GM19463 (cell line): ENCODE data around the gene MND1.

Experiments used
- ATAC-seq: cut with Tn5 transposase; IDR thresholded peaks from one replicate; pipeline ENCODE4 v1.9.1; 2021; ENCODE audit warnings: mild to moderate bottlenecking, moderate library complexity; ENCODE audit not compliant: unreplicated experiment

MND1 gene

DNA sequence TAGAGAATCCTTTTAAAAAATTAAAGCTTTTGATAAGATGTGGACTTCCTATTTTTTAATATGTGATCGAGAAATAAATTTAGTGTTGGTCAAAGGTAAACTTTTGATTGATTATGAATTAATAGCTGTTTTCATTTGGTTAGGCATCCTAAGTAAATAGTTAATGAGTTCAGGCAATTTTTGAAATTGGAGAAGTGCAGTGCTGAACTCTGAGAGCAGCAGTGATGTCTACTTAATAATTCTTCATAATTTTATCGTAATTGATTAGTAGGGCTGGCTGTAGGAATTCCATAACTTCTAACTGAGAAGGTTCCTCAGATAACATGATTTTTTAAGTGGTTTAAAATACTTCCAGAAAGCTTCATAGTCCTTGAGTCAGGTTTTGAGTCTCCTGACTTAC, 1.5 kb downstream of the MND1 start:
- ATAC-seq, result no peak

DNA sequence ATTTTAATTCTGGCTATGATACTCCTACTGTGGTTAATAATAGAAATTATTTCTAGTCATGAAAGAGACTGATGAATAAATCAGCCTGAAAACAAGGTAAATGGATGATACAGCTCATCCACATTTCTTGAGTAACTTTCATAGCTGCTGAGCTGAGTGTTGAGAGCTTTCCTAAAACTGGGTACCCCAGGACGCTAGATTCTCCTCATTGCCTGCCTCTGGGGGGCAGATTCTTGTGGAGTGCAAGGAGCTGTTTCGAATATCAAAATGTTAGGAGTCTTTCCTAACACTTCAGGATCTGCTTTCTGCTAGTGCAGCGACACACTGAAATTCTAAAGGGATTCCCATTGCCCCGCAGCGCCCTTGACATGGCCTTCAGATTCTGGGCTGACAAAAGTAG, 2.1 kb downstream of the MND1 start:
- ATAC-seq, result no peak

DNA sequence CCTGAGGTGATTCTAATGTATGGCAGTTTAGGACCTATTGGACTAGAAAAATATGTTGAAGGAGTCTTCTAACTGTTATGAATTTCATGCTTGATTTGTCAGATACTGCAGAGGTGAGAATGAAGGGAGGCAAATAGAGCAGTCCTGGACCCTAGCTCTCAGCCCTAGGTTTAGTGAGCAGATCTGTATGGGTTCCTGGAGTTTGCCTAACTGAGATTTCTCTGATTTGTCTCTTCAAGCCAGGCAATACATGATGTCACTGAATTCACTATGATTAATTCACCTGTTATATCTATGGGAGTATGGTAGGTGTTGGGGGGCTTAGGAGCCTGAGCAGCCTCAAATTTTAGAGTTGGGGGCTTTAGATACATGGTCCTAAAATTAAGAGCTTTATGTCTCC, 2.6 kb downstream of the MND1 start:
- ATAC-seq, result no peak

- ATAC-seq, result no peak
These were observed 3.5 kb downstream of the MND1 start for GRCh38 chr4:153348006-153348405.

DNA sequence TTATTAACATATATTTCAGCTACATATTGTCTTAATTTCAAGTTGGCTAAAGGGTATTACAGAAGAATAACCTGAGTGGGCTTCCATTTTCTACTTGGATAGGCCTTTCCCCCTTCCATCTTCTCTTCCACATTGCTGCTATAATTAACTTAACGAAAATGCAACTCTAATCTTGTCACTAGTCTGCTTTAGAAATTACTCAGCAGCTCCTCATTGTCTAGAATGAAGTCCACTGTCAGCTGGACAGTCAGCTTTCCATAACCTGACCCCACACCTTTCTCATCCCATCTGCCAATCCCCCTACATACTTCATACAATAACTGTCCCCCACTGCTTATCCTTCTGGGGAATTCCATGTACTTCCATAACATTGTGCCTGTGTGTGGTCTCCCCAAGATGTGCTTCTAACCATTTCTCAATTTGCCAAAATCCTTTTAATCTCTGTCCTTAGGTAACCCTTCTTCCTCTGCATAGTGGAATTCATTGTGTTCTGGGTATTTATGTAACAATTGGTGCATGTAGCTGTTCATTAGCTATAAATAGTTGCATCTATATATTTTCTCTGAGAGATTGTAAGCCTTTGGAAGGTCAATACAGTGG, 4.8 kb downstream of the MND1 start:
- ATAC-seq, result no peak

- no peak for ATAC-seq
These were observed 17.7 kb downstream of the MND1 start for GRCh38 chr4:153362184-153362583.

DNA sequence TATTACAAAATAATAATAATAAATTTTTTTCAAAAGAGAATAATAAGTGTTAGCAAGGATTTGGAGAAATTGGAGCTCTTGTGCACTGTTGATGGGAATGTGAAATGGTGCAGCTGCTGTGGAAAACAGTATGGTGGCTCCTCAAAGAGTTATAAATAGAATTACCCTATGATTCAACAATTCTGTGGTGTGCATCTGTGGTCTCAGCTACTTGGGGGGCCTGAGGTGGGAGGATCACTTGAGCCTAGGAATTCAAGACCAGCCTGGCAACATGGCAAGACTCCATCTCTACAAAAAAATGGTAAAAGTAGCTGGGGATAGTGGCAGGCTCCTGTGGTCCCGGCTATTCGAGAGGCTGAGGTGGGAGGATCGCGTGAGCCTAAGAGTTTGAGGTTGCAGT, 19.6 kb downstream of the MND1 start:
- no peak for ATAC-seq

- no peak for ATAC-seq
These were observed 20.5 kb downstream of the MND1 start for GRCh38 chr4:153365003-153365402.

GRCh38 chr4:153366486-153366885, 22.0 kb downstream of the MND1 start:
- ATAC-seq, result no peak

- no peak for ATAC-seq
These were observed 22.6 kb downstream of the MND1 start for GRCh38 chr4:153367092-153367491.

DNA sequence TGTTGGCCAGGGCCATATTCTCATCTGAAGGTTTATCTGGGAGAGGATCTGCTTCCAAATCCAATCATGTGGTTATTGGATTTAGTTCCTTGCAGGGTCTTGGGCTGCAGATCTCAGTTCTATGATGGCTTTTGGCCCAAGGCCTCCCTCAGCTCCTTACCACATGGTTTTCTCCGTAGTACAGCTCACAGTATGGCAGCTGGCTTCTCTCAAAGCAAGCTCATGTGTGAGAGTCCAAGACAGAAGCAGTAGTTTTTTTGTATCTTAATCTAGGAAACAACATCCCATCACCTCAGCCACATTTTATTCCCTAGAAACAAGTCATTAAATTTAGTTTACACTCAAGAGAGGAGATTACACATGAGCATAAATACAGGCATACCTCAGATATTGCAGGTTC, 24.5 kb downstream of the MND1 start:
- no peak for ATAC-seq

DNA sequence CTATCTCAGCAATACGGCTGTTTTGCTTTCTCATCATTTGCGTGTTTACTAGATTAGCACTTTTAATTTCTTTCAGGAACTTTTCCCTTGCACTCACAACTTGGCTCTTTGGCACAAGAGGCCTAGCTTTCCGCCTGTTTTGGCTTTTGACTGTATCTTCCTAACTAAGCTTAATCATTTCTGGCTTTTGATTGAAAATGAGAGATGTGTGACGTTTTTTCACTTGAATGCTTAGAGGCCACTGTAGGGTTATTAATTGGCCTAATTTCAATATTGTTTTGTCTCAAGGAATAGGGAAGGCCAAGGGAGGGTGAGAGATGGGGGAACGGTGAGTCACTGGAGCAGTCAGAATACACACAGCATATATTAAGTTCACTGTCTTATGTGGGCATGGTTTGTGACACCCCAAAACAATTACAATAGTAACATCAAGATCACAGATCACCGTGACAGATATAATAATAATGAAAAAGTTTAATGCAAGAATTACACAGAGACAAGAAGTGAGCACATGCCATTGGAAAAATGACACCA, 27.3 kb downstream of the MND1 start:
- ATAC-seq, result no peak

DNA sequence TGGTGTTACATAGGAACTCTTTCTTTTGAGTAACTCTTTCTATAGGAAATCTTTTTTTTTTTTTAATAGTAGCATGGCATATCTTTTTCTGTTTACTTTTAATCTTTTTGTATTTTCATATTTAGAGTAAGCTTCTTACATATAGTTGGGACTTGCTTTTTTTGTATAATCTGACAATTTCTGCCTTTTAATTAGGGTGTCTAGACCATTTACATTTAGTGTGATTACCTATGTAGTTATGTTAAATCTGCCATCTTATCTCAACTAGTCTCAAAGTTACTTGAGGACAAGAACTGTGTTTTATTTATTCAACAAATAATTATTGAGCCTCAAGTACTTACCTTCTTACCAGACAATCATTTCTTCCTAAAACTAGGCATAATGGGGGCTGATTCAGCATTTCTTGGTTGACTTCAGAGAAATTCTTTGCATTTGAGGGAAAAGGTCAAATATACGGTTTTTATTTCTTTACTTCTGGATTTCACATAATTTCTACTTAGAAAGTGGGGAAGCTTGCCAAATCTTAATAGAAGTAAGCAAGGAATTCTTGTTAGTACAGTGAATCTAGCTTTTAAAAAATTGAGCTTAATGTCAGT, 28.6 kb downstream of the MND1 start:
- no peak for ATAC-seq

DNA sequence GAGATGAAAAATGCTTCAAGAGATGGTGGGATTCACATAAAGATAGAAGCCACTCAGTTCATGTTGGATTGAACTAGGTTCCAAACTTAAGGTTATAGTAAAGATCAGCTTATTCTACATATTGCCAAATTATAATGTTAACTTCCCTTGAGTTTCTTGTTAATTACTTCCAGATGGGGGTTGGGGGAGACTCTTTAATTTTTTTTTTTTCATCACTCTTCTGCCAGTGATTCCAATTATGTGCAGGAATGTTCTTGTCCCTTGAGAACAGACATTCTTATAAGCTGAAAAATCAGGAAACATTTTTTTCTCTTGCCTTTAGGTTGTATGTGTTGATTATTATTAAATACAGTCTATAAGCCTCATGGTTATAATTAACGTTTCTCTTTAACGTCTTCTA, 30.0 kb downstream of the MND1 start:
- no peak for ATAC-seq

GRCh38 chr4:153375303-153375702, 30.8 kb downstream of the MND1 start:
- ATAC-seq, result no peak

- no peak for ATAC-seq
These were observed 38.6 kb downstream of the MND1 start for GRCh38 chr4:153383131-153383530.

GRCh38 chr4:153384160-153384559, 39.7 kb downstream of the MND1 start:
- ATAC-seq, result no peak

DNA sequence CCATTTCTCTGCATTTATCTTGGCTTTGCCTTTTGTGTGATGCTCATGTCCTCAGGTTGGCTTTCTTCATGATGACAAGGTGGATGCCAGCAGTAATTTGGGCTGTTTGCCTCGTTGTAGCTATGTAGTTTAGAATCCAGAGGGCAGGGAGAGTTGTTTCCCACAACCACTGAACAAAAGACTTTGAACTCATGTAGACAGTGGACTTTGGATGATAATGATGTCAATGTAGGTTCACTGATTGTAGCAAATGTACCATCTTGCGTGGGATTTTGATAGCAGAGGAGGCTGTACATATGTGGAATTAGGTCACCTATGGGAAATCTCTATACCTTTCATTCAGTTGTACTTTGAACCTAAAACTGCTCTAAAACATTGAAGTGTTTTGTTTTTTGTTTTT, 41.3 kb downstream of the MND1 start:
- no peak for ATAC-seq

- ATAC-seq, result no peak
These were observed 43.5 kb downstream of the MND1 start for GRCh38 chr4:153387981-153388380.

DNA sequence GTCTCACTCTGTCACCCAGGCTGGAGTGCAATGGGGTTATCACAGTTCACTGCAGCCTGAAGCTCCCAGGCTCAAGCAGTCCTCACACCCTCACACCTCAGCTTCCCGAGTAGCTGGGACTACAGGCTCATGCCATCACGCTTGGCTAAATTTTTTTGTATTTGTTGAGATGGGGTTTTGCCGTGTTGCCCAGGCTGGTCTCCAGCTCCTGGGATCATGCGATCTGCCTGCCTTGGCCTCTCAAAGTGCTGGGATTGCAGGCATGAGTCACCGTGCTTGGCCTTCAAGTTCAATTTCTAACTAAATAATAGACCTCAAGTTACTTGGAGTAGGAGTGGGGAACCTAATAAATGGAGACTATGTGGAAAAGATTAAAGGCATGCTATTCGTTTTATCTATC, 48.9 kb downstream of the MND1 start:
- ATAC-seq, result no peak

- no peak for ATAC-seq
These were observed 50.5 kb downstream of the MND1 start for GRCh38 chr4:153394945-153395344.

DNA sequence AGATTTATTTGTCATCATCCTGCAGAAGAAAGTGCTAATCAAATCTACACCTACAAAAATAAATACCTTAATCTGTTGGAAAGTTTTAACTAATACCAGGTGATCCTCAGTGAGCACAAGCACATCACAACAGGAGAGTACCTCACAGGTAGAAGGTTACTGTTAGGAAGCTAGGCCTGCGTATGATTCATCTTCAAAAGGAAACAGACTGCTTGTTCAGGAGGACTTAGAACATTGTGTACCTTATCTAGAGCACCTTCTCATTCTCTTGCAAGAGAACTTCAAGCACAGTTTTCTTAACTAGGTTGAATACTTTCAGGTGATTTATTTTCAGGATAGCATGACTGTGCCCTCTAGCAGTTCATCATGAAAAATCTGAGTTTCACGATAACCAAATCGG, 54.2 kb downstream of the MND1 start:
- no peak for ATAC-seq

GRCh38 chr4:153399358-153399757, 54.9 kb downstream of the MND1 start:
- ATAC-seq, result no peak
